GM06990 (cell line): ENCODE data around the gene GREM1.

Source experiments
- DNase-seq: peaks from one replicate; pipeline ENCODE4 v3.0.0-alpha.2; 2011; ENCODE audit not compliant: insufficient read length; ENCODE audit errors: extremely low read depth
- H3K27me3 ChIP-seq: replicated peaks from 2 replicates; pipeline ENCODE4 v1.6.0; 2011; ENCODE audit warnings: low read length; ENCODE audit not compliant: control insufficient read depth, insufficient read depth
- H3K36me3 ChIP-seq: 2 replicates; pipeline ENCODE4 v1.5.1; 2011; ENCODE audit warnings: low read length; ENCODE audit not compliant: control insufficient read depth, insufficient read depth
- H3K4me3 ChIP-seq: replicated peaks from 2 replicates; pipeline ENCODE4 v1.5.1; 2011; ENCODE audit warnings: low read depth, mild to moderate bottlenecking, control low read depth, low read length
- TF ChIP-seq, protein P1 (sequence below): IDR thresholded peaks from 2 replicates; pipeline ENCODE4 v1.5.1; 2011; ENCODE audit warnings: low read length, control low read depth, mild to moderate bottlenecking, inconsistent platforms; ENCODE audit not compliant: insufficient read depth, poor library complexity, severe bottlenecking

GREM1 gene

DNA sequence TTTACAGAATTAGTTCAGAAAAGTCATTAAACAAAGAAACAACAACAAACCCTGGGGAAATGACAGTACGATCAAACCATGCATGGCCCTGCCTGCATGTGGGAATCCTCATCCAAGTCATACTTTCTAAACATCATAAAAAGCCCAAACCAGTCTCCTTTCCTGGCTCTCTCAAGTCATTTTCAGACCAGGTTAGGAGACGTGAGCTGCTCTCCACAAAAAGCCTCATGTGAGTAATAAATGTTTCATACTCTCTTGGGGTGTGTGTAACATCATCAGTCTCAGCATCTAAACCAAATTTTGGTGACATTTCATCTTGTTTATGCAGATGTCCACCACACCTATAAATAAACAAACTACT lies 18.9 kb downstream of the GREM1 start:
- H3K27me3 ChIP-seq: no peaks in the 10 kb centered on the region
- H3K4me3 ChIP-seq: no peak overlapping the region
- DNase-seq: no peak
- TF ChIP-seq, protein P1, sequence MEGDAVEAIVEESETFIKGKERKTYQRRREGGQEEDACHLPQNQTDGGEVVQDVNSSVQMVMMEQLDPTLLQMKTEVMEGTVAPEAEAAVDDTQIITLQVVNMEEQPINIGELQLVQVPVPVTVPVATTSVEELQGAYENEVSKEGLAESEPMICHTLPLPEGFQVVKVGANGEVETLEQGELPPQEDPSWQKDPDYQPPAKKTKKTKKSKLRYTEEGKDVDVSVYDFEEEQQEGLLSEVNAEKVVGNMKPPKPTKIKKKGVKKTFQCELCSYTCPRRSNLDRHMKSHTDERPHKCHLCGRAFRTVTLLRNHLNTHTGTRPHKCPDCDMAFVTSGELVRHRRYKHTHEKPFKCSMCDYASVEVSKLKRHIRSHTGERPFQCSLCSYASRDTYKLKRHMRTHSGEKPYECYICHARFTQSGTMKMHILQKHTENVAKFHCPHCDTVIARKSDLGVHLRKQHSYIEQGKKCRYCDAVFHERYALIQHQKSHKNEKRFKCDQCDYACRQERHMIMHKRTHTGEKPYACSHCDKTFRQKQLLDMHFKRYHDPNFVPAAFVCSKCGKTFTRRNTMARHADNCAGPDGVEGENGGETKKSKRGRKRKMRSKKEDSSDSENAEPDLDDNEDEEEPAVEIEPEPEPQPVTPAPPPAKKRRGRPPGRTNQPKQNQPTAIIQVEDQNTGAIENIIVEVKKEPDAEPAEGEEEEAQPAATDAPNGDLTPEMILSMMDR: no peak
- H3K36me3 ChIP-seq: no peaks in the 10 kb centered on the region

DNA sequence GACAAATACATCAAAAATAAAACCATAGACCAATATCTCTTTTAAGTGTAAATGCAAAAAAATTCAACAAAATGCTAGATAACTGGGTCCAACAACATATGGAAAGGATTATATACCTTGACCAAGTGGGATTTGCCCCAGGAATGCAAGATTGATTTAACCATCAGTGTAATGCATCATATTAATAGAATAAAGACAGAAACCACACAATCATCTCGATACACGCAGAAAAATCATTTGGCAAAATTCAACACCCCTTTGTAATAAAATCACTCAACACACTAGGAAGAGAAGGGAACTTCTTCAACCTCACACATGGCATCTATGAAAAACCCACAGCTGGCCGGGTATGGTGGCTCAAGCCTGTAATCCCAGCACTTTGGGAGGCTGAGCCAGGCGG lies 19.5 kb downstream of the GREM1 start:
- TF ChIP-seq, protein P1: no peak

DNA sequence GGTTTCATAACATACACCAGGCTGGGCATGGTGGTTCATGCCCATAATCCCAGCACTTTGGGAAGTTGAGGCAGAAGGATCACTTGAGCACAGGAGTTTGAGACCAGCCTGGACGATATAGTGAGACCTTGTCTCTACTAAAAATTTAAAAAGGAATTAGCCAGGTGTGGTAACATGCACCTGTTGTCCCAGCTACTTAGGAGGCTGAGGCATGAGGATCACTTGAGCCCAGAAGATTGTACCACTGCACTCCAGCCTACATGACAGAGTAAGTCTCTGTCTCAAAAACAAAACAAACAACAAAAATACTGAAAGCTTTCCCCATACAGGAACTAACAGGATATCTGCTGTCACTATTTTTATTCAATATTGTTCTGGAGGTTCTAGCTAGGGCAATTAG lies 20.9 kb downstream of the GREM1 start:
- H3K4me3 ChIP-seq: no peak overlapping the region
- DNase-seq: no peak
- H3K27me3 ChIP-seq: no peaks in the 10 kb centered on the region
- no peaks in the 10 kb centered on the region for H3K36me3 ChIP-seq
- TF ChIP-seq, protein P1: no peak

More for the DNA sequence above, 19.5 kb downstream of the GREM1 start:
- Histone ChIP-seq H3K27me3 (no peaks in the 10 kb centered on the region), H3K36me3 (no peaks in the 10 kb centered on the region), H3K4me3 (no peak overlapping the region)
- no peak for DNase-seq

DNA sequence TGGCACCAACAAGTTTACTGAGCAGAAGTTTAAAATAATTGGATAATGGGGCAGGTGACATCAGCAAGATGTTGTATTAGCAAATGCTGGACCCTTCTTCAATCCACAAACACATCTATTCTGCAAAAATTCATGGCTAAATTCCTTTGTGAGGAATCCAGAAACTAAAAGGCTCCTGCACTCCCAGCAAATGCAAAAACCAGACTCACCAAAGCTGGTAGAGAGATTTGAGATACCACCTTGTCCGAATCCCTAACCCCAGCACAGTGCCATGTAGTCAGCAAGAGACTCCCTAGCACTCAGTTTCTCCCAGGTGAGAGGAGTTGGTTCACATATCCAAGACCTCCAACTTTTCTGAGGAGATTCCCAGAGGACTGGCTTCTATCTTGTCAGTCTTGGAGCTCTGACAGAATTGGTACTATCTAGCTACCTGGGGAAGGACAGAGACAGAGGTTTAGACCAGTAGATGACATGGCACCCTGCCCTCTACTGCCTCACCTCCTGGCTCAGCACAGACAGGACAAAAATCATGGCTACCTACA lies 21.8 kb downstream of the GREM1 start:
- no peaks in the 10 kb centered on the region for H3K36me3 ChIP-seq
- H3K4me3 ChIP-seq: no peak overlapping the region
- no peaks in the 10 kb centered on the region for H3K27me3 ChIP-seq
- TF ChIP-seq, protein P1: no peak
- DNase-seq: no peak

DNA sequence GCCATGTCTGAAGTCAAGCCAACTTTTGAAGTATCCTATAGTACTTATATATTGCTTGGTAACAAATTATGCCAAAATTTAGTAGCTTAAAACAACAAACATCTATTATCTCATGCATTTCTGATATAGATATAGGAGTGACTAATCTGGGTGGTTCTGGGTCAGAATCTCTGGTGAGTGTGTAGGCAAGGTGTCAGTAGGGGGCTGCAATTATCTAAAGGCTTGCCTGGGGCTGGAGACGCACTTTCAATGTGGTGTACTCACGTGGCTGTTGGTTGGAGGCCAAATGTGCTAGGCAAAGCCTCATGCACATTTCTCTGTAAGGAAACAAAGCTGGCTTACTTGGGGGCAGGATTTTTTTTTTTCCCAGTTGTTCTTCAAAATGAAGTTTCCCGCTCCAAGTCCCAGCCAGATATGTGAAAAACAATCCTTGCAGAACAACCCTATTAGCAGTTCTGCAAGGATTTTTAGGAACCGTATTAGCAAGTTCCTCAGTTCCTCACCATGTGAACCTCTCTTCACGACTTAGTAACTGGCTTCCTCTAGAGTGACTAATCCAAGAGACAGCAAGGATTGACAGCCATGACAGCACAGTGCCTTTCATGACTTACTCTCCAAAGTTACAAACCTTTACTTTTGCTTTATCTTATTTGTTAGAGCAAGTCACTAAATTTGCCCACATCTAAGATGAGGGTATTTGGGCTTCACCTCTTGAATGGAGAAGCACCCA lies 25.8 kb downstream of the GREM1 start:
- H3K36me3 ChIP-seq: no peaks in the 10 kb centered on the region
- DNase-seq: no peak
- no peak overlapping the region for H3K4me3 ChIP-seq
- no peaks in the 10 kb centered on the region for H3K27me3 ChIP-seq
- TF ChIP-seq, protein P1: no peak
